GM19035 (cell line): ENCODE measurements around the gene TUBGCP2.
A peak's percentile ranks its signal among the peaks of the same experiment; 100 is the strongest.

Source experiments
- ATAC-seq: cut with Tn5 transposase; IDR thresholded peaks from one replicate; pipeline ENCODE4 v1.9.1; 2021; ENCODE audit not compliant: unreplicated experiment

TUBGCP2 gene

GRCh38 chr10:133280391-133281059, 28.1 kb downstream of the TUBGCP2 start:
- ATAC-seq, result no peak

- no peak for ATAC-seq
These were observed 29.1 kb downstream of the TUBGCP2 start for GRCh38 chr10:133279326-133280226.

- ATAC-seq, result peak; percentile 46
These were observed 30.0 kb downstream of the TUBGCP2 start for GRCh38 chr10:133278577-133279265.

GRCh38 chr10:133277993-133278576, 30.6 kb downstream of the TUBGCP2 start:
- ATAC-seq, result no peak

- no peak for ATAC-seq
These were observed 31.2 kb downstream of the TUBGCP2 start for GRCh38 chr10:133277277-133277992.

GRCh38 chr10:133276435-133277201, 32.1 kb downstream of the TUBGCP2 start, which contains the start of gene ADAM8:
TSS of gene ADAM8 (minus strand) at chr10:133276868. CDS start at chr10:133276817, 51 bp downstream.
- ATAC-seq, result peak; percentile 40

GRCh38 chr10:133276100-133276434, 32.6 kb downstream of the TUBGCP2 start:
- peak; percentile 0 for ATAC-seq

- peak; percentile 33 for ATAC-seq
These were observed 33.0 kb downstream of the TUBGCP2 start for GRCh38 chr10:133275684-133276092.

- peak; percentile 51 for ATAC-seq
These were observed 33.7 kb downstream of the TUBGCP2 start for GRCh38 chr10:133274751-133275683.

- ATAC-seq, result no peak
These were observed 35.0 kb downstream of the TUBGCP2 start for GRCh38 chr10:133273534-133274143.

- no peak for ATAC-seq
These were observed 35.7 kb downstream of the TUBGCP2 start for GRCh38 chr10:133272964-133273420.

GRCh38 chr10:133272301-133272963, 36.2 kb downstream of the TUBGCP2 start:
- ATAC-seq, result no peak

GRCh38 chr10:133271521-133272300, 37.0 kb downstream of the TUBGCP2 start:
- no peak for ATAC-seq

GRCh38 chr10:133270773-133271297, 37.8 kb downstream of the TUBGCP2 start:
- no peak for ATAC-seq

- no peak for ATAC-seq
These were observed 38.5 kb downstream of the TUBGCP2 start for GRCh38 chr10:133270204-133270603.

- no peak for ATAC-seq
These were observed 39.3 kb downstream of the TUBGCP2 start for GRCh38 chr10:133269367-133269766.

- no peak for ATAC-seq
These were observed 40.1 kb downstream of the TUBGCP2 start for GRCh38 chr10:133268532-133268931.
